Uterus (tissue), 4 donors: Measurements from ENCODE around the gene TOMM40. TPM values are rescaled to one million over a fixed set of nuclear protein-coding genes. Genes with fewer than 3 reads are reported as not detected.
"Not testable (repeated sequence)": the region's sequence is repeated elsewhere in the genome, so short reads cannot be mapped to it uniquely, and the experiment has no call there.

Experiments
- DNase-seq, 2 donors: peaks; one replicate each; pipeline ENCODE4 v3.0.0-alpha.2; 2019 to 2020
- H3K27ac ChIP-seq, 2 donors: fragments of 200-600 bp; sonication (generic); 1 replicate in 1 of 2; 2 replicates in 1 of 2; pipeline ENCODE4 v1.5.1; 2016 to 2018
- H3K27me3 ChIP-seq, 2 donors: fragments of 200-600 bp; sonication (generic); one replicate each; pipeline ENCODE4 v1.5.1; 2018 to 2019; ENCODE audit warnings: control low read depth in 1 of 2
- H3K36me3 ChIP-seq, 2 donors: fragments of 200-600 bp; sonication (generic); one replicate each; pipeline ENCODE4 v1.5.1; 2019; ENCODE audit warnings: control low read depth in 1 of 2
- H3K4me1 ChIP-seq, 2 donors: fragments of 200-600 bp; sonication (generic); one replicate each; pipeline ENCODE4 v1.5.1; 2018 to 2019; ENCODE audit warnings: control low read depth in 1 of 2
- H3K4me3 ChIP-seq, 2 donors: fragments of 200-600 bp; sonication (generic); 1 replicate in 1 of 2; 2 replicates in 1 of 2; pipeline ENCODE4 v1.5.1; 2018 to 2019; ENCODE audit warnings: mild to moderate bottlenecking in 1 of 2
- H3K9me3 ChIP-seq, 2 donors: fragments of 200-600 bp; sonication (generic); one replicate each; pipeline ENCODE4 v1.5.1; 2019; ENCODE audit warnings: control low read depth in 1 of 2
- CTCF ChIP-seq, 4 experiments: fragments of 200-600 bp in 2 of 4; fragments of 450-650 bp in 2 of 4; sonication (generic) in 2 of 4; IDR thresholded peaks; one replicate each; pipeline ENCODE4 v1.5.1; 2016 to 2019; ENCODE audit warnings: antibody characterized with exemption in 4 of 4, mild to moderate bottlenecking in 2 of 4, moderate library complexity in 1 of 4
- POLR2A ChIP-seq, 2 donors: fragments of 450-650 bp; IDR thresholded peaks; one replicate each; pipeline ENCODE4 v1.6.1; 2016; ENCODE audit warnings: antibody characterized with exemption in 2 of 2, mild to moderate bottlenecking in 1 of 2, moderate library complexity in 1 of 2
- intact Hi-C: fragments of 100-400 bp; cut with DNase I; formaldehyde crosslinking; loops from one replicate; pipeline ENCODE4 v1.15.1; 2023; ENCODE audit warnings: low total_unique reads
- total RNA-seq, 4 donors: library from RNA; depleted of rRNA in 3 of 4; stranded (reverse); fragments of >200 nt in 3 of 4; gene quantifications; one replicate each; pipeline versions ENCODE4 v1.1.0 to v1.2.4, GENCODE V29; 2014 to 2023
- donor health status: DM: yes; HTN: yes; CAD: no.

Gene TOMM40
- total RNA-seq, 4 donors from 2014 or later = 10.5 to 38.2 (median 24.1) TPM

- H3K36me3 ChIP-seq = no peaks in the 10 kb centered on the region
- peaks cover 0 to 5% of the 10 kb centered on the region in 2 donors for H3K27me3 ChIP-seq
- no peaks in the 10 kb centered on the region for H3K4me1 ChIP-seq
- TF ChIP-seq POLR2A (IDR thresholded peaks at IDR 0.05) (no peak), CTCF (IDR thresholded peaks at IDR 0.05) (no peak)
- no peak overlapping the region for H3K27ac ChIP-seq
- H3K9me3 ChIP-seq = no peaks in the 10 kb centered on the region
- H3K4me3 ChIP-seq = no peak overlapping the region
- intact Hi-C loops = loop anchor here (5.0 kb wide), 1 partner anchor 43 kb away; no protein-coding TSS in a partner anchor
- DNase-seq = no peak
Observed at GRCh38 chr19:44909775-44910174, 18.7 kb downstream of the TOMM40 start.

- H3K4me1 ChIP-seq, intact Hi-C loops, H3K4me3 ChIP-seq, H3K36me3 ChIP-seq, DNase-seq, H3K9me3 ChIP-seq, H3K27ac ChIP-seq, H3K27me3 ChIP-seq: not testable (repeated sequence)
Observed at GRCh38 chr19:44911896-44912295, 20.8 kb downstream of the TOMM40 start.

- Histone ChIP-seq H3K27ac (no peak overlapping the region), H3K4me3 (no peak overlapping the region), H3K9me3 (no peaks in the 10 kb centered on the region), H3K36me3 (no peaks in the 10 kb centered on the region), H3K4me1 (no peaks in the 10 kb centered on the region), H3K27me3 (no peaks in the 10 kb centered on the region)
- DNase-seq = no peak
- intact Hi-C loops = no loop called here
- TF ChIP-seq POLR2A (IDR thresholded peaks at IDR 0.05) = no peak
- TF ChIP-seq CTCF (IDR thresholded peaks at IDR 0.05) = no peak
Observed at GRCh38 chr19:44912854-44913253, 21.8 kb downstream of the TOMM40 start.

- DNase-seq, H3K9me3 ChIP-seq, H3K27ac ChIP-seq, H3K36me3 ChIP-seq, intact Hi-C loops, H3K4me3 ChIP-seq, H3K4me1 ChIP-seq, H3K27me3 ChIP-seq: not testable (repeated sequence)
Observed at GRCh38 chr19:44913512-44914432, 22.7 kb downstream of the TOMM40 start.

GRCh38 chr19:44914433-44915206 is 23.6 kb downstream of the TOMM40 start, which contains the start of gene APOC1:
TSS of gene APOC1 (plus strand) at chr19:44914608. CDS start at chr19:44914892, 284 bp downstream.
- H3K27me3 ChIP-seq, intact Hi-C loops, H3K9me3 ChIP-seq, H3K36me3 ChIP-seq, H3K4me1 ChIP-seq: not testable (repeated sequence)
- Histone ChIP-seq H3K27ac (peak within 1 kb of the TSS in 1 of 2 donors; percentile 26), H3K4me3 (peak within 1 kb of the TSS; percentile 37 to 47)
- DNase-seq = peak; percentile 83 to 87

- Histone ChIP-seq H3K27me3 (no peaks in the 10 kb centered on the region), H3K27ac (no peak overlapping the region), H3K9me3 (no peaks in the 10 kb centered on the region), H3K4me3 (no peak overlapping the region), H3K4me1 (no peaks in the 10 kb centered on the region), H3K36me3 (no peaks in the 10 kb centered on the region)
- intact Hi-C loops = no loop called here
- TF ChIP-seq CTCF (IDR thresholded peaks at IDR 0.05) (no peak), POLR2A (IDR thresholded peaks at IDR 0.05) (no peak)
- DNase-seq = no peak
Observed at GRCh38 chr19:44924243-44924725, 33.2 kb downstream of the TOMM40 start.
